ENCODE measurements around the gene RPL29.

The RPL29 gene

DNA sequence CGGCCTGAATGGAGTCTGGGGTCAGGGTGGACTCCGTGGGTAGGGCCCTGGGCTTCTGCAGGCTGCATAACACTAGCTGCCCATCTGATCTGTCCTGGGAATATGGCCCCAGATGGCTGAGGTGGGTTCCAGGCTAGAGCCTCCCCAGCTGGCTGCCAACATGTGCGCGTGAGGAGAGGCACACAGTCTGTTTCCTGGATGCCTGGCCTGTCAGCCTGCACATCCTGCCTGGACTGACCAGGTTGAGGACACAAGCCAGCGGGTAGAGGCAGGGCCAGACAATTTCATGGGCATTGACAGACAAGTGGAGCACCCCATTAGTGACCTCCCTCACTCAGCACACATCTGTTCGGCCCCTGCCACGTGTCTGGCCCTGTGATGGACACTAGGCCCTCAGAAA is 29.8 kb upstream of the RPL29 start:
- no peak for DNase-seq

DNA sequence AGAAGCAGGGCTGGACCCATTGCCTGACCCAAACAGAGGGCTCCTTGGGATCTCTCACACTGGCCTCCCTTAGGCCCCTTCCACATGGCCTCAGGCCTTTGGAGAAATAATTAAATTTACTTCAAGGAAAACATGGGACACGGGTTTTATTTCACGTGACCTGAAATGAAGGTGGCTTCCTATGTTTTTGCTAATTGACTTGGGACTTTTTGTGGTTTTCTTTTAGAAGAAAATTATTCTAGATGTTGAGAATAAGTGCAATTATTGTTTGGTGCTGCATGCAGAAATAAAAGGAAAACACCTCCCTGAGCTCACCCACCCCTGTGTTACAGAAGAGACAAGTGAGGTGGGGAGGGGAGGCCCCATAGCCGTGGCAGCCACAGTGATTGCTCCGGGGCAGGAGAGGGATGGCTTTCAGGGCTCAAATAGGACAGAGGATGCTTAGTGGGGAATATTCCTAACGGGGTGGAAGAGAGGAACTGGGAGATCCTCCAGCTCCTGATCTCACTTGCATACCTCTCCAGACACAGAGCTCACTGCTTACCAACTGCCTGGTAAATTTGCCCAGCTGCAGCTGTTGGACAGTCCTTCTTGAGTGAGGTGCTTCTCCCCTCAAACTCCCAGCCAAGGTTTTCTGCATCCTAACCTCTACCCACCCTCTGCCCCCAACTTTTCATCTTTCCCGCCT is 29.2 kb upstream of the RPL29 start:
- no peak for DNase-seq

DNA sequence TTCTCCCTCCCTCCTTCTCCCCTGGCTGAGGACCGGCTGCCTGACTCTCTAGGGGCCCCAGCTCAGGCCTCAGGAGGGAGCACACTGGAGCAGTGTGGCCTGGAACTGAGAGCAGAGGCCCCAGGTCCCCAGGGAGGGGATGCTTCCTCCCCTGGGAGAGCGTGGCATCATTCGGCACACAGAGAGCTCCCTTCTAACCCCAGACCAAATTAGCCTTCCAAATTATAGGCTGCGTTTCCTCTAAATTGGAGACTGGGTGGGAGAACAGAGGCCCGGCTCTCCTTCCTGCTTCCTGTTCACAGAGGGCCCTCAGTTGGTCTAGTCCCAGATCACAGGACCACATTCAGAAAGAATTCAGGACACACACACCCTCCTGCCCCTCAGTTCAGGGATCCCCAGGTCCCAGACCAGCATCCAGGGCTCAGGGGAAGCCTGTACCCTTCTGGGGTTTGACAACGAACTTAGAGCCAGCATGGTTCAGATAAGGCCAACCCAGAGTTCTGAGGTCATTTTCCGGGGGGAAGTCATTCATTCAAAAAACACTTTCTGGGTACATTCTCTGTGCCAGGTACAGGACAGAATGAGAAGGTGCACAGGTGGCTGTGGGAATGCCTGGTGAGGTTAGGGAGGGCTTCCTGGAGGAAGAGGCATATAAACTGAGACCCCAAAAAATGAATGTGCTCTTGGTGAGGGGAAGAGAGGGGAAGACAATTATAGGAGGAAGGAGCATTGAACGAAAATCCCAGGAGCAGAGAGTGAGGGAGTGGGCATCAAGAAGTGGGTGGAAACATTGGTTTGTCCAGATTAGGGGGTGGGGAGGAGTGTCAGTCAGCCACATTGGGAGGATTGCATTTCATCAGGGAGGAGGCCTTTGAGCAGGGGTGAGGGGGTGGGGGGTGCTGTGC is 28.4 kb upstream of the RPL29 start:
- no peak for DNase-seq

- DNase-seq: no peak
Observed at GRCh38 chr3:52023101-52023770, 27.5 kb upstream of the RPL29 start.

DNA sequence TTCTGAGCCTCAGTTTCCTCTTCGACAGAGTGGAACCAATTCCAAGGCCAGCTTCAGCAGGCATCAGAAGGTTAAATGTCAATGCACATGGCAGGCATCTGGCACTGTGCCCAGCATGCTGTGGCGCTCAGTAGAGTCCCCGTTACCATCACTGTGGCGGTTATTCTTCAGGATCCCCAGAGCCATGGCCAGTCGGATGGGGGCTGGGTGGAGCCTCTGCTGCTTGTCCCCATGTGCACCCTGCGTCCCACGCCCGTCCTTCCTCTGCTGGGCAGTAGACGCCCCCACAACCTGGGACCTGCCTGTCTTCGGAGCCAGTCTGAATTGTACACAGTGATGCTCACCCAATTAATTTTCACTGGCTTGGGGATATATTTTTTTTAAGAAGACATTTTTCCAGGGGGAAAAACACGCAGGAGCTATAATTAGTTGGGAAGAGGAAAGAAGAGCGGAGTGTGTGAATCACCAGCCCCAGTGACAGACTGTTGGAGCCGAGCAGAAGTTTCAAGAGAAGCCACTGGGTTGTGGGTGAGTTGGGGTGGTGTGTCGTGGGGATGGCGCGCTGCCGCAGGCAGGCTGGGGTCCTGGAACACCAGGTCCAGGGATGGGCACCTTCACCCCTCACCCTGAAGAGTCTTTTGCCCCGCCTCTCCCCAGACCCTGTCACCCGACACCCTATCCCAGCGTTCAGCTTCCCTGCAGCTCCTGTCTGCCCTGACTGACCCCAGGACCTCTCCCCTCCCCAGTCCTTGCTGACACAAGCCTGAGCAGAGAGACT is 26.8 kb upstream of the RPL29 start:
- DNase-seq: no peak

DNA sequence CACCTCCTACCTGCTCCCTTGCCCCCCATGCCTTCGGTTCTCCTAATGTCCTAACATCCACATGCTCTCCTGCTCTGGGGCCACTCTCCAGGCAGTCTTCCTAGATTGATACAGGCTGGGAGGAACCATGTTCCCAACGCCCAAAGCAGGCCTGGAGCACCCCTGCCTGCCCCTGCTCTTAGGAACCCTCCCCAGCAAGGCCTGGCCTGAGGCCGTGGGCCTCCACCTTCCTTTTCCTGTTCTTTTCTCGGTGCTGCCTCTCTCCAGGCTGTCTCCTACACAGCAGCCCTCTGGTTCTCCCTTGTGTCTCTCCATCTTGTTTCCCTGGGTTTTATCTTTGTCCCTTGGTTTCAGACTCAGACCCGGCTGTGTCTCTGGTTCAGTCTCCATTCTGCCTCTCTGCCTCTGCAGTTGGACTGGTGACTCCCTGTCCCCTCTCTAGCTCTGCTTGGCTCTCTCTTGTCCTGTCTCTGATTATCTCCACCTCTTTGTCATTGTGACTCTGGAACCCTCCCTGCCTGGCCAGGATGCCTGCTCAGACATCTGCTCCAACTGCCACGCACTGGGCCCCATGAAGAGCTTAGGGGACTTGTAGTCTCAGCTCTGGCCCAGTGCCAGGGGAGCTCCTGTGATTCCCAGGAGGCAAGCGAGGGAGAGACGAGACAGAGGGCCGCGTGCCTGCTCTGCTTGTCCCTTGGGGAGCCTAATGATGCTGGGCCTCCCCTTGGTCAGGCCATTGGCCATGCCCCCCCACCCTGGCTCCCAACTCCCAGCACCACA is 26.0 kb upstream of the RPL29 start:
- DNase-seq: no peak

DNA sequence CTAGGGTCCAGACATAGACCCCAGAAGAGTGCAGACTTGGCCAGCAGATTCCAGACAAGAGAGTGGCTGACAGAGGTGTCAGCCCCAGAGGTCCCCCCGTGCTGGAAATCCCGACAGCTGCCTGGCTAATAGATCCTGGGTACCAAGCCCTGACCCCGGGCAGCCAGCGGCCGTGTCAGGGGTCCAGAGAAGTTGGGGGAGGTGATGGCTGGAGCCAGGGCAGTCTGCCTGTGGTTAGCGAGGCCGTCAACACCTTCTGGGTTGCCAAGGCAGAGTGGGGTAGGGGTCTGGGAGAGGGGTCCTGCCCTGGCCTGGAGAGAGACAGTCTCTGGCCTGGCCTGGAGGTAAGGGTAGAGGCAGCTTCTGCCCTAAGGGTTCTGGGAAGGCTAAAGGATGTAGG is 25.1 kb upstream of the RPL29 start:
- no peak for DNase-seq

DNA sequence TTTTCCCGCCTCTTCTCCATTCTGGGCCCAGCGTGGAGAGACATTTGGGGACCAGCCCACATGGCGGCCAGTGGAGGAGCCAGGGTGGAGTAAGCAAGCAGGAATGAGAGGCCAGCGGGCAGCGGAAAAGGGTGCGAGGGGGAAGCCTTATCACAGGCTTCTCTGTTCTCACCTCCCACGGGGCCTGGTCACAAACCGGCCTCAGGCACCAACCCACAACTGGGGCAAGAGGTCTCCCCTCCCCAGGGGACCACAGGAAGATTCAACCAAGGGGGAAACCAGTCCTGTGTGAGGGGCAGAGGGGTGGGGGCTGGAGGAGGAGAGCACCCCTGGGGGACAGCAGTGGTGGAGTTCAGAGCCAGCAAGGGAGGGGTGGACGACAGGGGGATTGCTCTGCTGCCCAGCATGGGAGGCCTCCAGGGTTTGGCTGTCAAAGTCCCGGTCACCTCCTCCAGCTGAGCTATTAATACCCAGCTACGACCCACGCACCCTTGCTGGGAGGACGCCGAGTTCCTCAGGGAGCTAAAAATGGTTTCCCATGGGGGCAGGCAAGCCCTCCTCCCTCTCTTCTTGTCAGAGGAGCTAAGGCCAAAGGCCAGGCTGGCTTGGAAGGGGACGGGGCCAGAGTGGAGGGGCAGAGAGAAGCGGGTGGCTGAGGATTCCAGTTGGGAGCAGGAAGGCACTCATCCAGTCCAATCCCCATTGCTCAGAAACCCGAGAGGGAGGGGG is 23.8 kb upstream of the RPL29 start:
- DNase-seq: peak in 2 of 4 experiments; percentile 19 to 37

GRCh38 chr3:52018319-52019000 is 22.8 kb upstream of the RPL29 start:
- DNase-seq: no peak

DNA sequence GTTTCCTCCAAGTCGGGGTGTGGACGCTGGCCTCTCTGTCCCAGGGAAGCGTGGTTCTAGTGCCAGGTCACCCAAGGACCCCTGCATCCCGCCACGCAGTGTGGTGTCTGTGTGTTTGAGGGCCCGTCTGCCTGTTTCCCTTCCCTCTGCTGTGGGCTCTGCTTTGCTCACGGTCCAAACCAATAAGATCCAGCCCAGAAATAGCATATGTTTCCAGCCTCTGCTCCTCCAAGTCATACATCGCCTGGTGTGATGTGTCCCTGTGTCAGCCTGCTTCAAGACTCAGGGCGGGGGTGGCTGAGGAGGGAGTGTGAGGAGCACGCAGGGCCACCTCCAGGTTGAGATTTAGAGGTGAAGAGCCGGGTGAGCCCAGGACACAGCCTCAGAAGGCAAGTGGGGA is 21.9 kb upstream of the RPL29 start:
- DNase-seq: no peak

- DNase-seq: no peak
Observed at GRCh38 chr3:52015438-52016228, 19.9 kb upstream of the RPL29 start.

- DNase-seq: peak in 3 of 4 experiments; percentile 26 to 44 (median 40)
Observed at GRCh38 chr3:52014613-52015012, 18.9 kb upstream of the RPL29 start.

DNA sequence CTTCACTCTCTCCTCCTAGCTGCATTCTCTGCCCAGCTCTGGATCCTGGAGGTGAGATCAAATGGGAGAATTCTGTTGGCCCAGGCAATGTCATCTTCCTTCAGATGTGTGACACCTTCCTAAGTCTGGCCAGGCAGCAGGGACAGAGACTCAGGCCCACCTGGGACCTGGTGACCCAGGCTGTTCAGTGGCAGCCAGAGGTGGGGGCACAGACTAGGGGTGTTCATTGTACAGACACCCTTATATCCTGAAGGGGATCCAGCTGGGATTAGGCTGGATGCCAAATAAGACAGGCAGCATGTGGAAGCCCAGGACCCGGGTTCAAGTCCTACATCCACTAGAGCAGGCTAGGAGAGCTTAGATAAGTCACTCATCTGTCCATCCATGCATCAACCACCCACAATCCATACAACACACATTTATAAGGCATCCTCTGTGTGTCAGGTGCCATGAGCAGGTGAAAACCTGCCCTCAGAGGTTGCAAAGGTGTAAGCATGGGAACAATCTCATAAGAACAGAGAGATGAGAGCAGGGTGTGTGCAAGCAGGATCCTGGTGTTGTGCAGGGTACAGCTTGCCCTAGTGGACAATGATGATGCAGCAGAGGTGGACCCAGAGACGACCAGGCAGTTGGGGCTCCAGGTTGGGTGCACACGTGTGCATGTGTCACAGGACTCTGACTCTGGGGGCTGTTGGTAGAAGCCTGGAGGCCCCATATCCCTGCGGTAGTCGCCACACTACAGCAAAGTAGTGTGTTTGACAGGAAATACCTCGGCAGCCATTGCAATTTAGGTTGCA is 18.3 kb upstream of the RPL29 start:
- no peak for DNase-seq

GRCh38 chr3:52012699-52013098 is 17.0 kb upstream of the RPL29 start:
- DNase-seq: no peak

GRCh38 chr3:52010431-52010830 is 14.7 kb upstream of the RPL29 start:
- DNase-seq: no peak

GRCh38 chr3:52007291-52007690 is 11.6 kb upstream of the RPL29 start:
- peak in 1 of 4 experiments; percentile 16 for DNase-seq

DNA sequence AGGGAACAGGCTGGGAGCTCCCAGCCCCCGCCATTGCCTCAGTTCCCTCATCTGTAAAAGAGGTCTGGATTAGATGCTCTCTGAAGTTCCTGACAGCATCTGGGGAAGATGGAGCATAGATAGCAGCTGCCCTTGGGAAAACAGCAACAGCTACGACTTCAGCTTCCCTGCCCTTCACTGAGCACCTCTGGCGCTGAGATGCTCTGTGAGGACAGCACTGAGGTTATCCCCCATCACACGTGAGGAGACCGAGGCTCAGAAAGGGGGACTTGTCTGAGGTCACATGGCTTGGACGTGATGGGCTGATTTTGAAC is 11.1 kb upstream of the RPL29 start:
- DNase-seq: no peak

GRCh38 chr3:52006017-52006819 is 10.5 kb upstream of the RPL29 start:
- peak; percentile 61 to 76 (median 74) for DNase-seq

All from suppressor macrophage (primary cell).